BLaER1 treated with 17β-estradiol and CSF1 and Interleukin-3, amounts not matched to agents 10 nM and 100 nM (cell line): ENCODE results near the gene SLC13A1.
"Not testable (repeated sequence)": the region's sequence is repeated elsewhere in the genome, so short reads cannot be mapped to it uniquely, and the experiment has no call there.

Source experiments
- H3K27ac ChIP-seq, 11 experiments: shearing (Covaris generic); formaldehyde crosslinking; 2 replicates each; pipeline ENCODE4 v1.8.1; 2022
- H3K27me3 ChIP-seq, 11 experiments: shearing (Covaris generic); formaldehyde crosslinking; 2 replicates each; pipeline ENCODE4 v1.8.1; 2022
- H3K36me3 ChIP-seq, 11 experiments: shearing (Covaris generic); formaldehyde crosslinking; 2 replicates each; pipeline ENCODE4 v1.8.1; 2022
- H3K4me1 ChIP-seq, 10 experiments: shearing (Covaris generic); formaldehyde crosslinking; 2 replicates each; pipeline ENCODE4 v1.8.1; 2022
- H3K4me2 ChIP-seq, 11 experiments: shearing (Covaris generic); formaldehyde crosslinking; 2 replicates each; pipeline ENCODE4 v1.8.1; 2022
- H3K4me3 ChIP-seq, 10 experiments: shearing (Covaris generic); formaldehyde crosslinking; 2 replicates each; pipeline ENCODE4 v1.8.1; 2022
- H3K9ac ChIP-seq, 11 experiments: shearing (Covaris generic); formaldehyde crosslinking; 2 replicates each; pipeline ENCODE4 v1.8.1; 2022
- H3K9me3 ChIP-seq, 11 experiments: shearing (Covaris generic); formaldehyde crosslinking; replicated peaks in 1 of 11; 2 replicates each; pipeline ENCODE4 v1.8.1; 2022
- H4K20me1 ChIP-seq, 11 experiments: shearing (Covaris generic); formaldehyde crosslinking; 2 replicates each; pipeline ENCODE4 v1.8.1; 2022
- Cebpa-rat ChIP-seq, 11 experiments: shearing (Covaris generic); IDR thresholded peaks; 2 replicates each; pipeline ENCODE4 v1.8.1; 2022

Gene SLC13A1

DNA sequence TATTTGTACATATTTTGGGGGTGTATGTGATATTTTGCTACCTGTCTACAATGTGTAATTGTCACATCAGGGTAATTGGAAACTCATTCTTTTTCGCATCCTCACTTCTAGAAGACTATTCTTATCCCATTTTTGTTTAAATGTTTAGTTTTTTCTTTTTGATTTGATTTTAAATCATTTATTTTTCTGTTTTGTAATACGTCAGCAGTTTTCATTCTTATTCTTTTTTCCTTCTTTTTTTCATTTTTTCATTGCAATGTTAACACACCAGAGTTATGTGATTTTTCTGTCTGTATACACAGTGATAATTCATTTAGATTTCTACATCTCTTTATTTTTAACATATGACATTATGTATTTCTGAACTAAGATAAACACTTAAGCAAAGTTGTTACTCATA, 85.5 kb downstream of the SLC13A1 start:
- Histone ChIP-seq H3K9ac (no peak overlapping the region), H4K20me1 (no peaks in the 10 kb centered on the region), H3K36me3 (no peaks in the 10 kb centered on the region), H3K27ac (no peak overlapping the region), H3K4me1 (no peaks in the 10 kb centered on the region), H3K9me3 (peaks cover 0 to 8% (median 0%) of the 10 kb centered on the region in 11 experiments; a peak in 3 of 22 replicates), H3K27me3 (no peaks in the 10 kb centered on the region), H3K4me2 (no peak overlapping the region), H3K4me3 (no peak overlapping the region)
- TF ChIP-seq Cebpa-rat (IDR thresholded peaks at IDR 0.05) = no peak

DNA sequence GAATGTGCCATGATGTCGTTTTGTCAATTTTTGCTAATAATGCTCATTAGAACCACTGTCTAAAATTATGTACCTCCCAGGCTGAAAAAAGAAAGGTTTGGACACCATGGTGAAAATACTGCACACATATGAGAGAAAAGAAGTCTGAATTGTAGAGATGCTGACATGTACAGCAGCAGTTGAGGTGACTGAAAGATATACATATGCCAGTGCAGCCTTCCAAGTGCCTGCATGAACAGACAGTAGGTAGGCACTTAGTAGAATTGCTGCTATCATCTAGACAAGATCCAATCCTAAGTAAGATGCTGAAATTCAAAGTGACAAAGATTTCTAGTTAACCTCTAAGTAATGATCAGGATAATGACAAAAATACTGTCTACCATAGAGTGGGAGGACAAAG, 86.9 kb downstream of the SLC13A1 start:
- Histone ChIP-seq H3K36me3 (no peaks in the 10 kb centered on the region), H3K27me3 (no peaks in the 10 kb centered on the region), H3K4me3 (no peak overlapping the region), H3K4me1 (no peaks in the 10 kb centered on the region), H4K20me1 (no peaks in the 10 kb centered on the region), H3K9me3 (peaks cover 0 to 14% (median 0%) of the 10 kb centered on the region in 11 experiments; a peak in 5 of 22 replicates), H3K27ac (no peak overlapping the region), H3K4me2 (no peak overlapping the region), H3K9ac (no peak overlapping the region)
- no peak for TF ChIP-seq Cebpa-rat (IDR thresholded peaks at IDR 0.05)

DNA sequence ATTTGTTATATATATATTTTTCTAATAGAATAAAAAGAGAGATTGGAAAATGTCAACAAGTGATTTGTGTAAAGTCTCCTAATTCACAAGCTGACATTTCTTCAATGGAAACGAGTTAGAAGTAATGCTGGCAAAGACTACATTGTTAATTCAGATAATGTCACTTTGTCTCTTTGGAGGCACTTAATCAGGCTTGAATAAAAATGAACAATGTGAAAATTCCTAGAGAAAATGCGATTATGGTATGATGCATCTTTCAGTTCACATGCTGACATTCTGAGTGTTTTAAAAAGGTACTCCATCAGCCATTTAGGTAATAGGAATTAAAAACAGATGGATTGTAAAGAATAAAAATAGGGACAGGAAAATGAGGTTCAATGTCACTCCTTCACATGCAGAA, 100.1 kb downstream of the SLC13A1 start:
- no peaks in the 10 kb centered on the region for H3K4me1 ChIP-seq
- H3K4me3 ChIP-seq = no peak overlapping the region
- no peak for TF ChIP-seq Cebpa-rat (IDR thresholded peaks at IDR 0.05)
- no peaks in the 10 kb centered on the region for H3K27me3 ChIP-seq
- H3K9ac ChIP-seq = no peak overlapping the region
- H4K20me1 ChIP-seq = no peaks in the 10 kb centered on the region; a peak in 1 of 22 replicates
- no peaks in the 10 kb centered on the region for H3K36me3 ChIP-seq
- no peak overlapping the region for H3K27ac ChIP-seq
- H3K4me2 ChIP-seq = no peak overlapping the region
- peaks cover 0 to 3% (median 0%) of the 10 kb centered on the region in 11 experiments; a peak in 1 of 22 replicates for H3K9me3 ChIP-seq

DNA sequence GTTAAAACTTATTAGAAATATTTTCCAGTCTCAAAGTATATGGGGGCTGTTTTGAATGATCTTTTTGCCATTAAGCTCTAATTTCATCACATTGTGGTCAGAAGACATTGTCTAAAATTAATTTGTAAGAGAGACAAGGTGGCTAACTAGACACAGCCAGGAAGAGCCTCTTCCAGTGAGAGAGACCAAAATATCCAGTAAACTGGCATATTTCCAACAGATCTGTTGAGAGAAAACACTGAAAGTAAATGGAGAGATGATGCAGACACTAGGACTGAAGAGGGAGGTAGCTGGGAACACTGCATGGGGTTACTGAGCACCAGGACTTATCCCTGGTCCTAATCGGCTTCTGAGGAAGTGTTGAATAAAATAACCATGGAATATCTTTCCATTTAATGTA, 102.8 kb downstream of the SLC13A1 start:
- Histone ChIP-seq H3K4me1 (no peaks in the 10 kb centered on the region), H3K4me2 (no peak overlapping the region), H3K9ac (no peak overlapping the region), H4K20me1 (no peaks in the 10 kb centered on the region; a peak in 1 of 22 replicates), H3K4me3 (no peak overlapping the region), H3K36me3 (no peaks in the 10 kb centered on the region), H3K27me3 (no peaks in the 10 kb centered on the region), H3K27ac (no peak overlapping the region), H3K9me3 (peaks cover 0 to 3% (median 0%) of the 10 kb centered on the region in 11 experiments; a peak in 1 of 22 replicates)
- TF ChIP-seq Cebpa-rat (IDR thresholded peaks at IDR 0.05) = no peak

DNA sequence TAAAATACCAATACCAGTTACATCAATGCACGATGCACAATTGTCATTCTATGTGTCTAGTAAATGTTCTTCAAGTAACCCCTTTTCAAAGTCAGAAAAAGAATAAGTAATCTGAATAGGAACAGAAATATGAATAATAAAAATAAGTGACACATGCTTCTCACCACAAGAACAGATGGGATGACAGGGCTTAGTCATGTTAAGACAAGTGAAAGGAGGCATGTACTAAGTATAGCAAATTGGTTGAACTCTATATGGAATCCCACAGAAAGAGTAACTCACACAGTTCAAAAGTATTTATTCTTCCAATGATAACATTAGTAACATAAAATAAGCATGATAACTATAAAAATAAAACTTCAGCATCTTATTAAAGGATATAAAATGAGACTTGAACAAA, 103.3 kb downstream of the SLC13A1 start:
- no peak for TF ChIP-seq Cebpa-rat (IDR thresholded peaks at IDR 0.05)
- H3K4me3 ChIP-seq = no peak overlapping the region
- H3K4me1 ChIP-seq = no peaks in the 10 kb centered on the region
- H3K4me2 ChIP-seq = no peak overlapping the region
- no peaks in the 10 kb centered on the region for H3K27me3 ChIP-seq
- no peaks in the 10 kb centered on the region; a peak in 1 of 22 replicates for H4K20me1 ChIP-seq
- no peak overlapping the region for H3K9ac ChIP-seq
- H3K27ac ChIP-seq = no peak overlapping the region
- H3K9me3 ChIP-seq = peaks cover 0 to 3% (median 0%) of the 10 kb centered on the region in 11 experiments; a peak in 1 of 22 replicates
- no peaks in the 10 kb centered on the region for H3K36me3 ChIP-seq

DNA sequence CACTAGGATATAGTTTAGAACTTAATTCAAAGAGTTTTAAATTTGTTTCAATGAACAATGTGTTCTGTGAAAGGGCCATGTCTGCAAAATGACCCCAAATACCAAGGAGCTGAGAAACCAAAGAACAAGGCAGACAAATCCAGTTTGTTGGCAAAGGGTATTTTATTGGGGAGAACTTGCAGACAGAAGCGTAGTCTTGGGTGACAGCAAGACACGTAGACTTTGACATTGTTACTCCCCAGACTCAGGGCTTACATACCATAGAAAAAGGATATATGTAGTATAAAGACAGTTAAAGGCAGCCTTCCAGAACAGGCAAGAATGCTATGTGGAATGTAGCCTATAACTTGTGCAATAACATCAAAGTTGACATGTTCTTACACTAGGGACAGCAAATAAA, 109.3 kb downstream of the SLC13A1 start:
- Histone ChIP-seq H3K36me3 (no peaks in the 10 kb centered on the region), H3K27ac (no peak overlapping the region), H3K4me2 (no peak overlapping the region), H3K9ac (no peak overlapping the region), H3K4me1 (no peaks in the 10 kb centered on the region), H3K9me3 (0 out of 22 replicates have a peak, but pooled peaks cover 0 to 3% (median 0%) of the 10 kb centered on the region in 11 experiments), H4K20me1 (no peaks in the 10 kb centered on the region), H3K4me3 (no peak overlapping the region), H3K27me3 (no peaks in the 10 kb centered on the region)
- no peak for TF ChIP-seq Cebpa-rat (IDR thresholded peaks at IDR 0.05)

DNA sequence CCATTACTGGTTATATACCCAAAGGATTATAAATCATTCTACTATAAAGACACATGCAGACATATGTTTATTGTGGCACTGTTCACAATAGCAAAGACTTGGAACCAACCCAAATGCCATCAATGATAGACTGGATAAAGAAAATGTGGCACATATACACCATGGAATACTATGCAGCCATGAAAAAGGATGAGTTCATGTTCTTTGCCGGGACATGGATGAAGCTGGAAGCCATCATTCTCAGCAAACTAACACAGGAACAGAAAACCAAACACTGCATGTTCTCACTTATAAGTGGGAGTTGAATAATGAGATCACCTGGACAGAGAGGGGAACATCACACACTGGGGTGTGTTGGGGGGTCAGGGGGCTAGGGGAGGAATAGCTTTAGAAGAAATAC, 112.9 kb downstream of the SLC13A1 start:
- peaks cover 0 to 12% (median 3%) of the 10 kb centered on the region in 11 experiments; a peak in 6 of 22 replicates for H3K9me3 ChIP-seq
- not testable (repeated sequence) for H3K27me3 ChIP-seq, H4K20me1 ChIP-seq, H3K4me2 ChIP-seq, H3K4me3 ChIP-seq, H3K9ac ChIP-seq, H3K27ac ChIP-seq, H3K36me3 ChIP-seq, H3K4me1 ChIP-seq

DNA sequence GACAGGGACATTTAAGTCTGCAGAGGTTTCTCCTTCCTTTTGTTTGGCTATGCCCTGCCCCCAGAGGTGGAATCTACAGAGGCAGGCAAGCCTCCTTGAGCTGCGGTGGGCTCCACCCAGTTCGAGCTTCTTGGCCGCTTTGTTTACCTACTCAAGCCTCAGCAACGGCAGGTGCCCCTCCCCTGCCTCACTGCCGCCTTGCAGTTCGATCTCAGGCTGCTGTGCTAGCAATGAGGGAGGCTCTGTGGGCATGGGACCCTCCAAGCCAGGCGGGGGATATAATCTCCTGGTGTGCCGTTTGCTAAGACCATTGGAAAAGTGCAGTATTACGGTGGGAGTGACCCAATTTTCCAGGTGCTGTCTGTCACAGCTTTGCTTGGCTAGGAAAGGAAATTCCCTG, 114.9 kb downstream of the SLC13A1 start:
- H3K4me1 ChIP-seq, H4K20me1 ChIP-seq, H3K4me3 ChIP-seq, H3K4me2 ChIP-seq, H3K27me3 ChIP-seq, H3K9ac ChIP-seq, H3K36me3 ChIP-seq, H3K27ac ChIP-seq: not testable (repeated sequence)
- peaks cover 0 to 12% (median 3%) of the 10 kb centered on the region in 11 experiments; a peak in 6 of 22 replicates for H3K9me3 ChIP-seq

DNA sequence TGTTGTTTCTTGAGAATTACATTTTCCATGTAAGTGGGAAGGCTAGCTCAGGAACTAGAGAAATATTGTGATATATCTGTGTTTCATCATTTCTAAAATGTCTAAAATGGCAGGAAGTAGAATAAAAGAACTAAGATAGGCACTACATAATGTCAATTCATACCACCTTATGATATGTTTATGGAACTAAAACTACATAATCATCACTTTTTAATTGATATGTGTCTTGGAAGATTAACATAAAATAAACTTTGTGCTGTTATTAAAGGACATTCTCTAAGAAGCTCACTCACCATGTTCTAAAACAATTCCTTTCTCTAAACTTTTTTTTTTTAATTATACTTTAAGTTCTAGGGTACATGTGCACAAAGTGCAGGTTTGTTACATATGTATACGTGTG, 120.7 kb downstream of the SLC13A1 start:
- Histone ChIP-seq H3K4me1 (peaks cover 0 to 16% (median 0%) of the 10 kb centered on the region in 10 experiments; a peak in 4 of 20 replicates), H3K27ac (no peak overlapping the region), H3K9me3 (no peaks in the 10 kb centered on the region), H3K27me3 (no peaks in the 10 kb centered on the region), H3K36me3 (no peaks in the 10 kb centered on the region), H3K4me2 (no peak overlapping the region), H4K20me1 (no peaks in the 10 kb centered on the region), H3K4me3 (no peak overlapping the region), H3K9ac (no peak overlapping the region)
- no peak for TF ChIP-seq Cebpa-rat (IDR thresholded peaks at IDR 0.05)

DNA sequence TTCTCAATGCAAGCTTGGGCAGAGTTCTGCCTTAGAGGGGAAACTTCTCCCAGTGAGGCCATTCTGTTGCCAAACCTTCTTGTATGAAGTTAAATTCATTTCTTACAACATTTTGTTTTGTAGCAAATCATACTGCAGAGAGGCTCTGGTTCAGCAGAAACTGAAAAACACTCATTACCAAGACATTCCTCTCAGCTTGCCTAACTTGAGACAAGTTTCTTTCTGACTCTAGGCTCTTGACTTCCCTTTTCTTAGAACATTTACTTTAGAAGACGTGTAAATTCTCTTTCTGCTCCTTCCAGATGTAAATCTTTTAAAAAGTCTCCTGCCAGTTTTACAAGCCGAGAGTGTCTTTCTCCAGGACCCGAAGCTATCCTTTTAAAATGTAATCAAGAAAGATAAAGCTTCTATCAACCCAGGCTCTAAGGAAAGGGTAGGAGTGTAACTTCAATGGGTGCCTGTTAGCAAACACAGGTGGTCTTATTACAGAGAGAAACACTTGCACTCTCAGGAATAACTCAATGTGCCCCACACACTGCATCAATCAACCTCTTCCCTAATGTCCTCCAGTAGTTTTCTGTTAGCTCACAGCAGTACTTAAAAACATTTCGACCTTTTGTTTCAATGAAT, 123.8 kb downstream of the SLC13A1 start:
- no peak for TF ChIP-seq Cebpa-rat (IDR thresholded peaks at IDR 0.05)
- Histone ChIP-seq H4K20me1 (no peaks in the 10 kb centered on the region), H3K4me3 (no peak overlapping the region), H3K27me3 (no peaks in the 10 kb centered on the region), H3K27ac (peak overlapping the region in 1 of 11 experiments; percentile 26; a peak in 1 of 22 replicates), H3K4me2 (peak overlapping the region in 2 of 11 experiments; percentile 36 to 40; a peak in 2 of 22 replicates), H3K9me3 (no peaks in the 10 kb centered on the region), H3K9ac (no peak overlapping the region), H3K4me1 (peaks cover 0 to 16% (median 0%) of the 10 kb centered on the region in 10 experiments; a peak in 4 of 20 replicates), H3K36me3 (no peaks in the 10 kb centered on the region)
